PC-9 (cell line): ENCODE results near the gene OSBPL3. TPM values are rescaled to one million over a fixed set of nuclear protein-coding genes. Genes with fewer than 3 reads are reported as not detected.

Source experiments
- BruUV-seq: library from RNA; stranded (reverse); fragments of 400-500 nt; replicated peaks from 2 replicates; lab custom pipeline; 2021; lab: Mats Ljungman, UMichigan
- CTCF ChIA-PET: fragments of 300-600 bp; sonication (Branson Sonifier 250); formaldehyde crosslinking; loops from one replicate; lab custom pipeline; 2022; ENCODE audit warnings: antibody characterized with exemption; lab: Charles Lee
- POLR2A ChIA-PET: fragments of 300-600 bp; sonication (Branson Sonifier 250); formaldehyde crosslinking; loops from one replicate; lab custom pipeline; 2022; ENCODE audit warnings: antibody characterized with exemption; ENCODE audit not compliant: unreplicated experiment; lab: Charles Lee
- DNase-seq, 2 experiments: peaks; one replicate each; pipeline versions ENCODE4 v3.0.0 to v3.0.0-alpha.2; 2015 to 2022; ENCODE audit warnings: mixed read lengths in 1 of 2
- H2AFZ ChIP-seq: fragments of 200-600 bp; sonication (generic); 2 replicates; pipeline ENCODE4 v1.8.1; 2017; ENCODE audit warnings: antibody characterized with exemption
- H3F3A ChIP-seq: fragments of 200-600 bp; sonication (generic); 2 replicates; pipeline ENCODE4 v1.8.1; 2017; ENCODE audit warnings: antibody characterized with exemption, mild to moderate bottlenecking, low read depth; ENCODE audit not compliant: insufficient read depth
- H3K27ac ChIP-seq: fragments of 200-600 bp; sonication (generic); 2 replicates; pipeline ENCODE4 v1.6.1; 2016; ENCODE audit warnings: mixed run types
- H3K27me3 ChIP-seq: fragments of 200-600 bp; sonication (generic); 2 replicates; pipeline ENCODE4 v1.6.1; 2016; ENCODE audit warnings: low read depth, mixed run types; ENCODE audit not compliant: insufficient read depth
- H3K36me3 ChIP-seq: fragments of 200-600 bp; sonication (generic); 2 replicates; pipeline ENCODE4 v1.6.1; 2016; ENCODE audit warnings: low read depth, mixed run types
- H3K4me1 ChIP-seq: fragments of 200-600 bp; sonication (generic); replicated peaks from 2 replicates; pipeline ENCODE4 v1.6.1; 2016; ENCODE audit warnings: mixed run types; ENCODE audit not compliant: insufficient read depth
- H3K4me2 ChIP-seq: fragments of 200-600 bp; sonication (generic); 2 replicates; pipeline ENCODE4 v1.6.1; 2017; ENCODE audit warnings: mixed run types
- H3K4me3 ChIP-seq: fragments of 200-600 bp; sonication (generic); 2 replicates; pipeline ENCODE4 v1.6.1; 2016; ENCODE audit warnings: mixed run types
- H3K79me2 ChIP-seq: fragments of 200-600 bp; sonication (generic); 2 replicates; pipeline ENCODE4 v1.6.1; 2017; ENCODE audit warnings: low read depth, mixed run types
- H3K9me2 ChIP-seq: fragments of 200-600 bp; sonication (generic); 2 replicates; pipeline ENCODE4 v1.8.1; 2017; ENCODE audit warnings: mild to moderate bottlenecking; ENCODE audit not compliant: insufficient read depth
- H3K9me3 ChIP-seq: fragments of 200-600 bp; sonication (generic); 2 replicates; pipeline ENCODE4 v1.8.1; 2016; ENCODE audit warnings: low read depth; ENCODE audit not compliant: insufficient read depth
- H4K20me1 ChIP-seq: fragments of 200-600 bp; sonication (generic); 2 replicates; pipeline ENCODE4 v1.8.1; 2017; ENCODE audit not compliant: insufficient read depth
- CTCF ChIP-seq: fragments of 200-600 bp; sonication (generic); conservative IDR thresholded peaks from 2 replicates; pipeline ENCODE4 v1.6.1; 2017; ENCODE audit warnings: mixed run types, antibody characterized with exemption, mild to moderate bottlenecking, moderate library complexity
- EZH2 ChIP-seq: fragments of 200-600 bp; sonication (generic); IDR thresholded peaks from 2 replicates; pipeline ENCODE4 v1.8.0; 2017; ENCODE audit warnings: antibody characterized with exemption, low read depth
- intact Hi-C: fragments of 100-400 bp; cut with micrococcal nuclease; formaldehyde crosslinking; loops from one replicate; pipeline ENCODE4 v1.10.0; 2022; ENCODE audit not compliant: unreplicated experiment
- total RNA-seq: library from RNA; stranded (reverse); gene quantifications from 2 replicates; pipeline ENCODE4 v1.2.3, GENCODE V29; 2021

OSBPL3 gene
- total RNA-seq, 1 experiment from 2014 or later, result 87.6 TPM

GRCh38 chr7:24847754-24848153 lies 132.2 kb downstream of the OSBPL3 start:
- ChIA-PET POLR2A (no interaction called here), CTCF (no interaction called here)
- intact Hi-C loops, result no loop called here
- Histone ChIP-seq H3K36me3 (0 out of 2 replicates have a peak, but pooled peaks cover 25% of the 10 kb centered on the region), H3K9me2 (no peaks in the 10 kb centered on the region), H4K20me1 (no peaks in the 10 kb centered on the region), H3K4me2 (no peak overlapping the region), H3K9me3 (no peaks in the 10 kb centered on the region), H3K27ac (no peak overlapping the region), H3F3A (no peaks in the 10 kb centered on the region; the same call in 1 of the 2 replicates), H3K4me3 (no peak overlapping the region), H3K4me1 (peaks cover 12% of the 10 kb centered on the region), H2AFZ (no peak overlapping the region), H3K27me3 (no peaks in the 10 kb centered on the region), H3K79me2 (no peaks in the 10 kb centered on the region)
- no peak for TF ChIP-seq CTCF
- no peak for TF ChIP-seq EZH2
- DNase-seq, result no peak
- no TSS peak for BruUV-seq

- Histone ChIP-seq H4K20me1 (no peaks in the 10 kb centered on the region), H2AFZ (no peak overlapping the region), H3K4me1 (no peaks in the 10 kb centered on the region), H3K36me3 (peaks cover 17% of the 10 kb centered on the region), H3K4me3 (no peak overlapping the region), H3K27me3 (no peaks in the 10 kb centered on the region), H3K4me2 (no peak overlapping the region), H3K27ac (no peak overlapping the region), H3K79me2 (no peaks in the 10 kb centered on the region), H3K9me2 (no peaks in the 10 kb centered on the region), H3K9me3 (no peaks in the 10 kb centered on the region), H3F3A (no peaks in the 10 kb centered on the region)
- ChIA-PET CTCF (no interaction called here), POLR2A (no interaction called here)
- BruUV-seq, result no TSS peak
- intact Hi-C loops, result no loop called here
- no peak for DNase-seq
- no peak for TF ChIP-seq EZH2
- no peak for TF ChIP-seq CTCF
These were observed 136.1 kb downstream of the OSBPL3 start for GRCh38 chr7:24843821-24844434.

GRCh38 chr7:24842449-24843241 lies 137.3 kb downstream of the OSBPL3 start:
- H3K27me3 ChIP-seq, result no peaks in the 10 kb centered on the region
- no peaks in the 10 kb centered on the region for H3K9me2 ChIP-seq
- BruUV-seq, result no TSS peak
- DNase-seq, result no peak
- no peak overlapping the region for H3K4me2 ChIP-seq
- H3K36me3 ChIP-seq, result peaks cover 11% of the 10 kb centered on the region
- no peak for TF ChIP-seq CTCF
- no peak for TF ChIP-seq EZH2
- no peak overlapping the region for H2AFZ ChIP-seq
- no peaks in the 10 kb centered on the region for H4K20me1 ChIP-seq
- H3K4me3 ChIP-seq, result no peak overlapping the region
- H3K27ac ChIP-seq, result no peak overlapping the region
- no peaks in the 10 kb centered on the region for H3K9me3 ChIP-seq
- H3K4me1 ChIP-seq, result no peaks in the 10 kb centered on the region
- intact Hi-C loops, result no loop called here
- ChIA-PET CTCF (no interaction called here), POLR2A (no interaction called here)
- no peaks in the 10 kb centered on the region for H3K79me2 ChIP-seq
- no peaks in the 10 kb centered on the region for H3F3A ChIP-seq
